Testis (tissue), 2 donors: ENCODE measurements around the gene SLITRK1.

Experiments
- CTCF ChIP-seq, 3 experiments: fragments of 450-650 bp in 2 of 3; fragments of 200-600 bp in 1 of 3; sonication (generic) in 1 of 3; IDR thresholded peaks; one replicate each; pipeline ENCODE4 v1.5.1; 2016 to 2019; ENCODE audit warnings: antibody characterized with exemption in 3 of 3, mild to moderate bottlenecking in 2 of 3, moderate library complexity in 1 of 3
- POLR2A ChIP-seq: fragments of 450-650 bp; IDR thresholded peaks from one replicate; pipeline ENCODE4 v1.6.1; 2017; ENCODE audit warnings: antibody characterized with exemption, mild to moderate bottlenecking, moderate library complexity

GRCh38 chr13:83881917-83882605 is at the start of gene SLITRK1:
- TF ChIP-seq POLR2A (no peak), CTCF (IDR thresholded peaks at IDR 0.05) (no peak)
